ENCODE measurements around the gene ZNF383. TPM values are rescaled to one million over a fixed set of nuclear protein-coding genes. Genes with fewer than 3 reads are reported as not detected.
A peak's percentile ranks its signal among the peaks of the same experiment; 100 is the strongest.
"Not testable (repeated sequence)": the region's sequence is repeated elsewhere in the genome, so short reads cannot be mapped to it uniquely, and the experiment has no call there.

Gene ZNF383
- total RNA-seq, 1 donor from 2014 or later: 6.4 TPM

DNA sequence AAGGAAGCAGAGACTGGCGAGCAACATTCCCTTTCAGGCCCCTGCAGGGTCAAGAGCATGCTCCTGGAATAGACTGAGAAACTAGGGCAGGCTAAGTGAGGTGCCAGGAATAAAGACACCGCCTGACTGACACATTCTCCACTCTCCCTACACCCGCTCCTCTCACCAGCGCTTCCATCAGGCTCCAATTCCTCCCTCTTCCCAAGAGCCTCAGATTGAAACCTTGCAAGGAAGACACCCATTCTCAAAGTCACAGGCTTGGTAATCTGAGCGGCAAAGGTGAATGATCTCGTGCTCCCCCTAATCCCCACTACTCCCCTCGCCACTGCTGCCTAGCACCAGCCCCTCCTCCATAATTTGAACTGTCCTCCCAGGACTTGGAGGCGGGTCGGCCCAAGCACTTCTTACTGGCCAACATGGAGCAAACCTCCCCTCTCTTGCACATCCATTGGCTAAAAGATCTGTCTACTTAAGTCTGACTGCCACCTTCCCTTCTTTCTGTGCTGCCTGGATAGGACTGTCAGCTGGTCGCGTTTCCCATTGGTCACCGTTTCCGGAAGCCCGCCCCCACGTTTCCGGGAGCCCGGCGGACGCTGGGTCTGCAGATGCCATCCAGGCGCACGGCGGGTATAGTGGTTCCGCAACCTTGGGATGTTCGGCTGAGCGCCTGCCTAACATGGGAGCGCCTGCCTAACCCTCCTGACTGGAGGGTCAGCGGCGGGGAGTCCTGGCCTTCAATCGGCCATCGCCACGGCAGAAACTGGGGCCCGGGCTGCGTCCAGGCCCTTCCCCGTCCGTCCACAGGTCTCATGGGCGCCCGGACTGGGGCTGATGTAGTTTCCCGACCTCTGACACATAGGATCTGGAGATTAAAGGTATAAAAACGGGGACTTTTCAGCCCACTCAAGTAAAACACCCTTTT, 33.6 kb downstream of the ZNF383 start:
- no peaks in the 10 kb centered on the region for H3K4me1 Mint-ChIP-seq
- intact Hi-C loops (cut with micrococcal nuclease): no loop called here
- H3K36me3 Mint-ChIP-seq (ENCODE audit: low read depth): peaks cover 8% of the 10 kb centered on the region
- peaks cover 34% of the 10 kb centered on the region for H3K9me3 Mint-ChIP-seq
- DNase-seq: peak; percentile 72
- H3K4me3 Mint-ChIP-seq: peak overlapping the region; percentile 67
- no peaks in the 10 kb centered on the region for H3K27me3 Mint-ChIP-seq
- no peak overlapping the region for H3K27ac Mint-ChIP-seq

DNA sequence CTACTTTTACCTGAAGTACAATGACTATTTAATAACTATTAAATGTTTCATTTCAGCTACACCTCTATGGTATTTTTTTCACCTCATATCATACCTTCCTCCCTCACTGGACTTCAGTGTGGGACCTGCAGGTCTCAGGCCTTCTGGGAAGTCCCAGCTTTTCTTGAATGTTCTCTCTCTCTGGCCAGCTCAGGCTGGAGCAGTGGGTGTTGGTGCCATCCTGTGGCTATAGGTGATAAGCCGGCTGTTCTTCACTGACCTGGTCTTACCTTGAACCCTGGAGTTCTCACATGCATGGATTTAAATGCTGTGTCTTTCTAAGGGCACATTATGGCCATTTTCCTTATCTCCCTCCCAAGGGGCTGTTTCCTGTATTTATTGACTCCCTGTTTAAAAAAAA, 45.0 kb downstream of the ZNF383 start:
- H3K27ac Mint-ChIP-seq; intact Hi-C loops (cut with micrococcal nuclease): not testable (repeated sequence)

DNA sequence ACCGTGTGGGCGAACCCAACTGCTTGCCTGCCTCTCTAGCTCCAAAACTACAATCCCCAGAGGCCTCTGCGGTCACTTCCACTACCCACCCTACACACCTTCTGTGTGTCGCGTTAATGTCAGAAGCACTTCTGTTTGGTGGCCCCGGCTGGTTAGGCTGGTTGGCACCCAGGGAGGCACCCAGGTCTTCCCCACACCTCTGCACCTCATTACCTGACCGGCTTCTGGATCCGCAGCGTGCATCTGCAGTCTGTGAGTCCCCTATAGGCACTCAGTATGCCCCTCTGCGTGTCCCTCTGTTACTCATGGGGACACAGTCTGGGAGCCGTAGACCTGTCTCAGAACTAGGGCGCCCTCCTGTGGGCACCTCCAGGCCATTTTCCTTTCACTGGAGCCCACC, 49.0 kb downstream of the ZNF383 start:
- intact Hi-C loops (cut with micrococcal nuclease); H3K4me1 Mint-ChIP-seq; H3K9me3 Mint-ChIP-seq; H3K27ac Mint-ChIP-seq; H3K27me3 Mint-ChIP-seq; H3K36me3 Mint-ChIP-seq (ENCODE audit: low read depth); H3K4me3 Mint-ChIP-seq: not testable (repeated sequence)
- peak; percentile 32 for DNase-seq

More for the DNA sequence above, 45.0 kb downstream of the ZNF383 start:
- not testable (repeated sequence) for H3K36me3 Mint-ChIP-seq (ENCODE audit: low read depth); H3K27me3 Mint-ChIP-seq; H3K4me1 Mint-ChIP-seq; H3K9me3 Mint-ChIP-seq; H3K4me3 Mint-ChIP-seq
- DNase-seq: peak; percentile 6

DNA sequence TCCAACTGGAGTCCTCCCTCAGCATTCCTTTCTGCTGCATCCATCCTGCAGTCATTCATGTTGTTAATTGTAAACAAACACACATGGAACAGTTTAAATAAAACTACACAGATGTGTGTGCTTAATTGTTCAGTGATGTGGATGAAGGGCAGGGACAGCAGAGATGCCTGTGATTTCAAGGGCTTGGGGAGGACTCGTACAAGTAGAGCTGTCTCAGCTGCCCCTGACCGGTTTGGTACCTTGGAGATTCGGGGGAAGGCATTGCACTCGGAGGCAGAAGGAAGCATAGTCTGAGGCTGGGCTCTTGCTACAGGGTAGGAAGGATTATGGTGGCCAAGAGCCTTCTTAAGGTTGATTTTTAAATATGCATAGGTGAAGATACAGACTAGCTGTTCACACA, 49.7 kb downstream of the ZNF383 start:
- H3K27me3 Mint-ChIP-seq; H3K27ac Mint-ChIP-seq; H3K4me1 Mint-ChIP-seq; H3K9me3 Mint-ChIP-seq; H3K4me3 Mint-ChIP-seq; H3K36me3 Mint-ChIP-seq (ENCODE audit: low read depth); intact Hi-C loops (cut with micrococcal nuclease): not testable (repeated sequence)
- DNase-seq: peak; percentile 13

DNA sequence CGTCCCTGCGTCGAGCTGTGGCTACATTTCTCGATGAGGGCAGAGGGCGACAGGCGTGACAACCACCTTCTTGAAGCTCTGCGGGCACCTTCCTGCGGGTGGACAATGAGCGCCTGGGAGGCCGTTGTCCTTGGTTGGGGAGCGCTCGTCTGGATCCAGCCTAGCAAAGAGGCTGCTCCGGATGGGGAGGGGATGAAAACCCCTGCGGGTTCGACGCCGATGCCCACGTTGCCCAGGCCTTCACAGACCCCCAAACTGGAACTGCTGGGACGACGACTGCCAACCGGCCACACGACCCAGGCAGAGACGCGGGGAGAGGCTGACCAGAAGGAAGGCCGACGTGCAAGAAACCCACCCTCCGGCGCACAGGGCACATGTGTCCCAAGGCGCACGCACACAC, 62.6 kb downstream of the ZNF383 start:
- H3K9me3 Mint-ChIP-seq; H3K27me3 Mint-ChIP-seq; H3K27ac Mint-ChIP-seq; H3K4me3 Mint-ChIP-seq; H3K4me1 Mint-ChIP-seq; intact Hi-C loops (cut with micrococcal nuclease); H3K36me3 Mint-ChIP-seq (ENCODE audit: low read depth): not testable (repeated sequence)
- DNase-seq: peak; percentile 6

DNA sequence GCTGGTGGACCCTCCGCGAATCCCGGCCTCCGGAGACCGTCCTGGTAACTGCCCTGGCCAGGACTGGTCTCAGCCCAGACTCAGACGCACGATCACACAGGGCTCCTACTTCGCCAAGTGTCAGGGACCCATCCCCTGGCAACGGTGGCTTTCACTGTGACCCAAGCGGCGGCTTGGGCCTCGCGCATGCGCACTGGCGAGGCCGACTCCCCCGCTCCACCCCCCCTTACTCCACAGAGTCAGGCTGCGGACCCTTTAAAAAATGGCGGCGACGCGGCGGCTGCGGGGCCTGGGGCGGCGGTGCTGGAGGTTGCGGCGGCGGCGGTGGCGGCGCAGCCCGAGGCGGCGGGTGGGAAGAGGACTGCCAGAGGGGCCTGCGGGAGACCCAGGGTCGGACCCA, 66.0 kb downstream of the ZNF383 start:
- DNase-seq; H3K27ac Mint-ChIP-seq; H3K4me1 Mint-ChIP-seq; H3K4me3 Mint-ChIP-seq; H3K9me3 Mint-ChIP-seq; H3K27me3 Mint-ChIP-seq; intact Hi-C loops (cut with micrococcal nuclease); H3K36me3 Mint-ChIP-seq (ENCODE audit: low read depth): not testable (repeated sequence)

DNA sequence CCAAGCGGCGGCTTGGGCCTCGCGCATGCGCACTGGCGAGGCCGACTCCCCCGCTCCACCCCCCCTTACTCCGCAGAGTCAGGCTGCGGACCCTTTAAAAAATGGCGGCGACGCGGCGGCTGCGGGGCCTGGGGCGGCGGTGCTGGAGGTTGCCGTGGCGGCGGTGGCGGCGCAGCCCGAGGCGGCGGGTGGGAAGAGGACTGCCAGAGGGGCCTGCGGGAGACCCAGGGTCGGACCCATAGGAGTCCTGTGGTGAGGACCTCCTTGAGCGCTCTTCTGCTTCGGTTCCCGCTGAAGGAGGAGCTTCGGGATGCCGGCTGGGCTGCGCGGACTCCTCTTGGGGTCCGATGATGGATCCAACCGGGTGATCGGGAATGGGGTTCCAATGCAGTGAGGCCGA, 71.2 kb downstream of the ZNF383 start:
- peak; percentile 74 for DNase-seq
- H3K36me3 Mint-ChIP-seq (ENCODE audit: low read depth); H3K27me3 Mint-ChIP-seq; H3K4me1 Mint-ChIP-seq; intact Hi-C loops (cut with micrococcal nuclease); H3K27ac Mint-ChIP-seq; H3K4me3 Mint-ChIP-seq; H3K9me3 Mint-ChIP-seq: not testable (repeated sequence)

DNA sequence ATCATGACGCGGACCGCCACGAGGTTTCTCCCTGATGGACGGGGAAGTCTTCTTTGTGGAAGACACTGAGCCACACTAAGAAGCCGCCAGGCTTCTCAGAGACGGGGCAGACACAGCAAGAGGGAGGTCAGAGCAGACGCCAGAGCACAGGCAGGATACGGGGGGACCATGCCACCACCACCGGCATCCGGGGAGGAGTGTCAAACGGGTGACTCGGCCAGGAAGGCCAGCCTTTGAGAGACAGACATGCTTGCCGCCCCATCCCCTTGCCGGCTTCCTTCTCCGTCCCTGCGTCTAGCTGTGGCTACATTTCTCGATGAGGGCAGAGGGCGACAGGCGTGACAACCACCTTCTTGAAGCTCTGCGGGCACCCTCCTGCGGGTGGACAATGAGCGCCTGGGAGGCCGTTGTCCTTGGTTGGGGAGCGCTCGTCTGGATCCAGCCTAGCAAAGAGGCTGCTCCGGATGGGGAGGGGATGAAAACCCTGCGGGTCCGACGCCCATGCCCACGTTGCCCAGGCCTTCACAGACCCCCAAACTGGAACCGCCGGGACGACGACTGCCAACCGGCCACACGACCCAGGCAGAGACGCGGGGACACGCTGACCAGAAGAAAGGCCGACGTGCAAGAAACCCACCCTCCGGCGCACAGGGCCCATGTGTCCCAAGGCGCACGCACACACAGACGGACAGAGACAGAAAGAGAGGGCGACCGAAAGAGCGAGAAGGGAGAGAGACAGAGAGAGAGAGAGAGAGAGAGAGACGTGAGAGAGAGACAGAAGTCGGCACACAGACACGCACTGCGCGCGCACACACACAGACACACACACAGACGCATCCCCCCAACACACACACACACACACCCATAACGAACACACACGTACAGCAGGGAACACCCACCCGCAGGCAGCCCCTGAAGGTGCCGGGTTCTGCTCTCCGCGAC, 75.3 kb downstream of the ZNF383 start:
- H3K27ac Mint-ChIP-seq; H3K36me3 Mint-ChIP-seq (ENCODE audit: low read depth); H3K4me3 Mint-ChIP-seq; H3K9me3 Mint-ChIP-seq; H3K27me3 Mint-ChIP-seq; H3K4me1 Mint-ChIP-seq; intact Hi-C loops (cut with micrococcal nuclease): not testable (repeated sequence)
- DNase-seq: peak; percentile 78

DNA sequence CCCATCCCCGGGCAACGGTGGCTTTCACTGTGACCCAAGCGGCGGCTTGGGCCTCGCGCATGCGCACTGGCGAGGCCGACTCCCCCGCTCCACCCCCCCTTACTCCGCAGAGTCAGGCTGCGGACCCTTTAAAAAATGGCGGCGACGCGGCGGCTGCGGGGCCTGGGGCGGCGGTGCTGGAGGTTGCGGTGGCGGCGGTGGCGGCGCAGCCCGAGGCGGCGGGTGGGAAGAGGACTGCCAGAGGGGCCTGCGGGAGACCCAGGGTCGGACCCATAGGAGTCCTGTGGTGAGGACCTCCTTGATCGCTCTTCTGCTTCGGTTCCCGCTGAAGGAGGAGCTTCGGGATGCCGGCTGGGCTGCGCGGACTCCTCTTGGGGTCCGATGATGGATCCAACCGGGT, 76.2 kb downstream of the ZNF383 start:
- H3K27me3 Mint-ChIP-seq; intact Hi-C loops (cut with micrococcal nuclease); H3K27ac Mint-ChIP-seq; H3K4me1 Mint-ChIP-seq; H3K9me3 Mint-ChIP-seq; H3K4me3 Mint-ChIP-seq; H3K36me3 Mint-ChIP-seq (ENCODE audit: low read depth): not testable (repeated sequence)
- peak; percentile 49 for DNase-seq

Other genes starting within 250 kb of the ZNF383 start
- gene ZNF420, start 139.8 kb upstream of the ZNF383 start, total RNA-seq: 9.8 and 11.9 TPM in 2 replicates
- gene ZNF585A, start 45.5 kb upstream of the ZNF383 start, total RNA-seq: 2.7 and 3.9 TPM in 2 replicates
- 2.4 and 4.4 TPM in 2 replicates for gene ZNF585B, start 7.7 kb upstream of the ZNF383 start, total RNA-seq
- gene ZNF527, start 152.9 kb downstream of the ZNF383 start, total RNA-seq: 3.5 and 4.9 TPM in 2 replicates
- gene ZNF569, start 249.2 kb downstream of the ZNF383 start, total RNA-seq: 3.4 and 3.5 TPM in 2 replicates

Data from activated CD4-positive, alpha-beta T cell treated with anti-CD3 and anti-CD28 coated beads, Interleukin-2, amount 10 ng/mL, durations not matched to agents 24 days and 14 days (primary cell).